Natural killer cell (primary cell): ENCODE results near the gene LMNTD2. TPM values are rescaled to one million over a fixed set of nuclear protein-coding genes. Genes with fewer than 3 reads are reported as not detected.

Source experiments
- ATAC-seq, 3 donors: fragments of 150-1000 bp in 2 of 3; fragments of 200-7000 bp in 1 of 3; cut with Tn5 transposase; 1 replicate in 1 of 3; 2 replicates in 2 of 3; pipeline ENCODE4 v1.10.0; 2021; ENCODE audit warnings: mild to moderate bottlenecking in 2 of 3, moderate library complexity in 2 of 3
- DNase-seq, 2 donors: peaks; one replicate each; pipeline versions ENCODE4 v3.0.0 to v3.0.0-alpha.2; 2013 to 2021; ENCODE audit warnings: mixed read lengths in 1 of 2
- H3K27ac ChIP-seq: one replicate; pipeline ENCODE4 v1.5.1; 2013; ENCODE audit warnings: mild to moderate bottlenecking, low read length
- H3K27me3 ChIP-seq: one replicate; pipeline ENCODE4 v1.6.1; 2013; ENCODE audit warnings: low read length; ENCODE audit not compliant: control insufficient read depth, insufficient read depth
- H3K36me3 ChIP-seq: one replicate; pipeline ENCODE4 v1.6.1; 2013; ENCODE audit warnings: low read length; ENCODE audit not compliant: control insufficient read depth, insufficient read depth
- H3K4me1 ChIP-seq: one replicate; pipeline ENCODE4 v1.6.1; 2013; ENCODE audit warnings: low read length; ENCODE audit not compliant: control insufficient read depth, insufficient read depth
- H3K4me3 ChIP-seq: one replicate; pipeline ENCODE4 v1.5.1; 2013; ENCODE audit warnings: low read length
- H3K9me3 ChIP-seq: one replicate; pipeline ENCODE4 v1.6.1; 2013; ENCODE audit warnings: low read length; ENCODE audit not compliant: control insufficient read depth, insufficient read depth
- H3K27ac Mint-ChIP-seq, 2 donors: one replicate each; pipeline ENCODE4 v1.8.0; 2022; ENCODE audit warnings: mild to moderate bottlenecking in 2 of 2, mixed read lengths in 2 of 2, moderate library complexity in 1 of 2
- H3K27me3 Mint-ChIP-seq, 2 donors: one replicate each; pipeline ENCODE4 v1.8.0; 2022; ENCODE audit warnings: low read depth in 2 of 2, mixed read lengths in 2 of 2
- H3K36me3 Mint-ChIP-seq: one replicate; pipeline ENCODE4 v1.8.0; 2022; ENCODE audit warnings: mixed read lengths
- H3K4me1 Mint-ChIP-seq, 2 donors: one replicate each; pipeline ENCODE4 v1.8.0; 2022; ENCODE audit warnings: mixed read lengths in 2 of 2
- H3K4me3 Mint-ChIP-seq: one replicate; pipeline ENCODE4 v1.8.0; 2022; ENCODE audit warnings: mild to moderate bottlenecking, moderate library complexity, mixed read lengths
- H3K9me3 Mint-ChIP-seq, 2 donors: one replicate each; pipeline ENCODE4 v1.8.0; 2022; ENCODE audit warnings: mixed read lengths in 2 of 2
- CTCF ChIP-seq: fragments of 200-600 bp; IDR thresholded peaks from one replicate; pipeline ENCODE4 v1.8.0; 2022; ENCODE audit warnings: antibody characterized with exemption
- WGBS: methylation state at CpG from one replicate; pipeline ENCODE4 v1.1.7; 2013; ENCODE audit warnings: missing lambda C conversion rate; ENCODE audit not compliant: insufficient coverage; 5-methylcytosine and 5-hydroxymethylcytosine counted together
- intact Hi-C: fragments of 100-400 bp; cut with micrococcal nuclease; formaldehyde crosslinking; loops from one replicate; pipeline ENCODE4 v1.14.2; 2022
- total RNA-seq, 4 donors: library from RNA; stranded (reverse); fragments of 120-200 nt in 1 of 4; gene quantifications; one replicate each; pipeline versions ENCODE4 v1.2.3 to v1.2.4, GENCODE V29; 2013 to 2022

LMNTD2 gene
- total RNA-seq, 3 donors from 2014 or later (not counting 1 experiment from before 2014, with no cell fraction given), result 3.5 to 5.2 (median 5.0) TPM

GRCh38 chr11:581342-581741 lies 20.8 kb upstream of the LMNTD2 start:
- Mint-ChIP-seq H3K4me1 (peaks cover 44 to 47% of the 10 kb centered on the region in 2 donors), H3K27me3 (no peaks in the 10 kb centered on the region), H3K9me3 (no peaks in the 10 kb centered on the region), H3K4me3 (peak overlapping the region; percentile 45), H3K36me3 (no peaks in the 10 kb centered on the region), H3K27ac (peak overlapping the region; percentile 53 to 66)
- Histone ChIP-seq H3K36me3 (peaks cover 24% of the 10 kb centered on the region), H3K27ac (no peak overlapping the region), H3K4me3 (no peak overlapping the region), H3K9me3 (no peaks in the 10 kb centered on the region), H3K27me3 (no peaks in the 10 kb centered on the region), H3K4me1 (peaks cover 46% of the 10 kb centered on the region)
- DNase-seq, result no peak
- TF ChIP-seq CTCF, result no peak
- 83% methylated on average over 13 of the region's 14 CpGs for WGBS
- no peak for ATAC-seq
- intact Hi-C loops, result no loop called here

- no peaks in the 10 kb centered on the region for H3K9me3 ChIP-seq
- intact Hi-C loops, result loop anchor here (5.0 kb wide), 1 partner anchor 37 kb away; the partner anchor contains the start of gene IRF7
- Mint-ChIP-seq H3K4me3 (peak overlapping the region; percentile 47), H3K4me1 (peaks cover 42 to 49% of the 10 kb centered on the region in 2 donors), H3K9me3 (no peaks in the 10 kb centered on the region), H3K36me3 (no peaks in the 10 kb centered on the region), H3K27ac (no peak overlapping the region), H3K27me3 (peaks cover 0 to 2% of the 10 kb centered on the region in 2 donors)
- H3K27ac ChIP-seq, result no peak overlapping the region
- H3K4me3 ChIP-seq, result no peak overlapping the region
- H3K4me1 ChIP-seq, result peaks cover 52% of the 10 kb centered on the region
- 91% methylated on average over 20 of the region's 20 CpGs for WGBS
- no peak for TF ChIP-seq CTCF
- H3K27me3 ChIP-seq, result no peaks in the 10 kb centered on the region
- peaks cover 23% of the 10 kb centered on the region for H3K36me3 ChIP-seq
- no peak for DNase-seq
- ATAC-seq, result no peak
These were observed 19.5 kb upstream of the LMNTD2 start for GRCh38 chr11:579830-580601.

GRCh38 chr11:578276-579035 lies 17.9 kb upstream of the LMNTD2 start:
- H3K27ac Mint-ChIP-seq, result no peak overlapping the region
- peaks cover 51 to 60% of the 10 kb centered on the region in 2 donors for H3K4me1 Mint-ChIP-seq
- peaks cover 55% of the 10 kb centered on the region for H3K4me1 ChIP-seq
- ATAC-seq (no peak), DNase-seq (no peak)
- 74% methylated on average over 21 of the region's 21 CpGs for WGBS
- H3K4me3 ChIP-seq, result no peak overlapping the region
- peak overlapping the region; percentile 70 for H3K4me3 Mint-ChIP-seq
- no peak for TF ChIP-seq CTCF
- H3K27ac ChIP-seq, result no peak overlapping the region
- no peaks in the 10 kb centered on the region for H3K9me3 Mint-ChIP-seq
- H3K36me3 Mint-ChIP-seq, result no peaks in the 10 kb centered on the region
- intact Hi-C loops, result loop anchor here (5.0 kb wide), 1 partner anchor 39 kb away; the partner anchor contains the start of gene IRF7
- peaks cover 3% of the 10 kb centered on the region for H3K27me3 ChIP-seq
- H3K36me3 ChIP-seq, result peaks cover 12% of the 10 kb centered on the region
- H3K27me3 Mint-ChIP-seq, result peaks cover 0 to 10% of the 10 kb centered on the region in 2 donors
- no peaks in the 10 kb centered on the region for H3K9me3 ChIP-seq
